ENCODE measurements around the gene KCNH3.

Gene KCNH3

GRCh38 chr12:49564686-49565405 lies 26.0 kb downstream of the KCNH3 start:
- no peak for DNase-seq

- DNase-seq, result no peak
Measured at GRCh38 chr12:49565406-49566265, 26.8 kb downstream of the KCNH3 start.

DNA sequence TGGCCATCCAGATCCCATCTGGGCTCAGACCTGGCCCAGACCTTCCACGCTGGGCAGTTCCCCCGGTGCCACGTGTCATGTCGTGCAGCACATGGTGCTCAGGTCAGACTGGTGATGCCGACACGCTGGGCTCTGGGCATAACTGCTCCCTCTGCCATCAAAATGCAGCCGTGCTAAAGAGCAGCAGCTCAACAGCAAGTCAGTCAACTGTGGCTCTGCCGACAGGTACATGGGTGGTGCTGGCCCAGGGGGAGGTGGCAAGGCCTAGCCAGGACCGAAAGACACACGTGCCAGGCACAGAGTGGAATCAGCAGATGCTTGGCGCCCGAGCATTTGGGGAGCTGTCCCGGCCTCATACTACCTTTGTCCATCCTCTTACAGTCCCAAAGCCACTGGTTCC lies 27.5 kb downstream of the KCNH3 start:
- no peak for DNase-seq

- no peak for DNase-seq
Measured at GRCh38 chr12:49567302-49567610, 28.4 kb downstream of the KCNH3 start.

- peak; percentile 95 for DNase-seq
Measured at GRCh38 chr12:49567611-49568441, 29.0 kb downstream of the KCNH3 start, which contains the start of gene MCRS1. Gene MCRS1 (minus strand): TSS chr12:49568142. CDS start chr12:49566731, 1,411 bp downstream.

DNA sequence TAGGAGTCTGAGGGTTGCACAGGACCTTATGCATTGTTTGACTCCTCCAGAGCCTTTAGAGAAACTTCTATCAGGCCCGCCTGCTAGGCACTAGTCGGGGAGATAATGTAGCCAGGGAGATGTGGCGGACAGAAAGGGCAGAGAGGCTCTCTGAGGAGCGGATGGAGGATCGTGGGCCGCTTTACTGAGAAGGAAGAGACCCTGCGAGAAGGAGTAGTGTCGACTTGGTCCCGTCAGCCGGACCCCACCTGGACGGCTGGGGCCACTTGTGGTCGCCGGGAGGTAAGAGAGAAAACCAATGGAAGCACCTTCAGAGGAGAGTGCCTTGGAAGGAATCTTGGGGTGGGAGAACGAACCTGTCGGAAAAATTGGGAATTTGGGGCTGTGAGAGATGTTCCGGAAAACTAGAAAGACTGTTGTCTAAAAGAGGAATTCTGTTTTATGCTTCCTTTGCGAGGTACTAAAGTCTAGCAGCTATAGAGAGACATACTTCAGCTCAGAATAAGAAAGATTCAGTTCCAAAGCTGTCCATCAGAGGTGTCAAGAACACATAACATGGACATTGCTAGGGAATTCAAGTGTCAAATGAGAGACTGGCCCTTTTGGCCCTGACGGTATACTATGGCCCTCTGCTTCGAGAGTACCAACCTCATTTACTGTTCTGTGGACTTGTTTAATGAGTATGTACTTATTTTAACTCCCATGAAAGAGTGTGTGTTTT lies 29.8 kb downstream of the KCNH3 start:
- DNase-seq, result peak; percentile 35

DNA sequence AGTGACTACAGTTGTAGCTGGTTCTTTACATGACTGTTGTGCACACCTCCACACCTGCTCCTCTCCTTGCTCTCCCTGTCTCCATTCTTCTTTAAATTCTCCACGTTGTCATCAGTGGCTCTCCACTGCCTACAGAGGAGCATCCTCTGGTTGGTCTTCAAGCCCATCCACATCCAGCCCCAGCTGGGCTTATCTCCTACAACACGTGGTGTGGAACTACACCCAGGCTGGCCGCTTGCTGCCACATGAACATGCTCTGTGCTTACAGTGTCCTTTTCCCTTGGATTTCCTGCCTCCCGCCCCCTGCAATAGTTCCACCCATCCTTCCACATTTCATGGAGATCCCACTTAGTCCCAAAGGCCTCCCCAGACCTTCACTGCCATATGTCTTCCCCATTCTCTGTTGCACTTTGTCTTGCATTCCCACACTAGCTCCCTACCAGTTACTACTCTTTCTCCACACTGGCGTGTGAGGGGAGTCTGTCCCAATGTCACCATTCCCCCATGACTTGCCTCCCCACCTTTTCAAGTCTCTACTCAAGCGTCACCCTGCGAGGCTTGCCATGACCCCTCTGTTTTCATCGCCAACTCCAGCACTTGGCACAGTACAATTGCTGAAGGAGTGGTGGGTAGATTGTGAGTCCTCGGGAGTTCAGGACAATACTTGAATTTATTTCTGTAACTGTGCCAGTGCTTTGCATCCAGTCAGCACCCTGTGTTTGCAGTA lies 38.9 kb downstream of the KCNH3 start:
- no peak for DNase-seq

- no peak for DNase-seq
Measured at GRCh38 chr12:49578471-49579112, 39.8 kb downstream of the KCNH3 start.

DNA sequence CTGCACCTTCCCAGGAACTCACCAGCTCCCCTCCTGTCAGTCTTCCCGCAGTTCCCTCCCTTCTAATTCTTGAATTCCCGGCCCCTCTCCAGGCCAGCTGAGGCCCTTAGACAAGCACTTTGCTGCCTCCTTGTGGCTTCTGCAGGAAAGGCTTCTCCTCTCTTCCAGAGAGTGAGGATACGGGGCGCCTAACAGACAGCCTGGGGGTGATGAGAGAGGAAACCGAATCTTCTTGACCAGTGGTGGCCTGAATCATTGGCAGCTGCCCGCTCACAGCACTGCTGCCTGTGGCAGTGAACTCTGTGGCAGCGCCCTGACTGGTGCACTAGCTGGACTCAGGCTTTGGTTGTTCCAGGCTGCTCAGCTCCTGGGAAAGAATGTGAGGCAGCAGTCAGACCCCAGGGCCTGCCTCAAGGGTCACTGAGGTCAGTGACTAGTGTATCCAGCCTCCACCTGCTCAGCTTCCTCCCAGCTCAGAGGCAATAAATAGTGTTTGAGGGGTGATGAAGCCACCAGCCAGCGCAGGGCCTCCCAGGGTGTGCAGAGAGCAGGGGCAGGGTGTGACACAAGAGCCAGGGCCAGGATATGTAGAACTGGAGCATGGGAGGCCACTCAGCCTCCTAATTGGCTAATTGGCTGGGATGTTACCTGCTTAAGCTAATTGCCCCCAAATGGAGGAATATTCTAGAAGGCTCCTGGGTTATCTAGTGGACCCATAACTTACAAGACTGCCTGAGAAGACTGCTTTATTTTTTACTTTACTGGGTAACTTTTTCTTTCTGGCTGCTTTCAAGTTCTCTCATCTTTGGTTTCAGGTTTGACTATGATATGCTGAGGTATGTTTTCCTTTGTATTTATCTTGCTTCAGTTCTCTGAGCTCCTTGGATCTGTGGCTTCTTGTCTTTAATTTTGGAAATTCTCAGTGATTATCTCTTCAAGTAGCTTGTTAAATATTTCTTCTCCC lies 42.0 kb downstream of the KCNH3 start:
- DNase-seq, result peak; percentile 59

DNA sequence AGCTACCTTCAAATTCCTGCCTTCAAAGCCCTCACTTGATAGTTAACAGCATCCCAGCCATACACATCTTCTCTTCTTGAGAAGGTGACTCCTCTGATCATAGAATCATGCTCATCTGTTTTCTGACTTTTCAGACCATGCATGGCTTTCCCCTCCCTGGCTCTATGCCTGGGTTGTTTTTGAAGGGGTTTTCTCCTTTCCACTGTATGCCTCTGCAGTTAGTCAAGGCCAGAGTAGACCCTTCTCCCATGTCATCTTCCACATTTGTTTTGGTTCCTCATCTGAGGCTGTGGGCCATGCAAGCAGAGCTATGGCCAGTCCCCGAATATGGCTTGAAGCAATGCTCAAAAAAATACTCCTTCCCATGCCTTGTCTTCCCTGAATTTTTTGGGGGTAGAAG lies 43.4 kb downstream of the KCNH3 start:
- DNase-seq, result no peak

GRCh38 chr12:49582850-49583249 lies 44.0 kb downstream of the KCNH3 start:
- no peak for DNase-seq

DNA sequence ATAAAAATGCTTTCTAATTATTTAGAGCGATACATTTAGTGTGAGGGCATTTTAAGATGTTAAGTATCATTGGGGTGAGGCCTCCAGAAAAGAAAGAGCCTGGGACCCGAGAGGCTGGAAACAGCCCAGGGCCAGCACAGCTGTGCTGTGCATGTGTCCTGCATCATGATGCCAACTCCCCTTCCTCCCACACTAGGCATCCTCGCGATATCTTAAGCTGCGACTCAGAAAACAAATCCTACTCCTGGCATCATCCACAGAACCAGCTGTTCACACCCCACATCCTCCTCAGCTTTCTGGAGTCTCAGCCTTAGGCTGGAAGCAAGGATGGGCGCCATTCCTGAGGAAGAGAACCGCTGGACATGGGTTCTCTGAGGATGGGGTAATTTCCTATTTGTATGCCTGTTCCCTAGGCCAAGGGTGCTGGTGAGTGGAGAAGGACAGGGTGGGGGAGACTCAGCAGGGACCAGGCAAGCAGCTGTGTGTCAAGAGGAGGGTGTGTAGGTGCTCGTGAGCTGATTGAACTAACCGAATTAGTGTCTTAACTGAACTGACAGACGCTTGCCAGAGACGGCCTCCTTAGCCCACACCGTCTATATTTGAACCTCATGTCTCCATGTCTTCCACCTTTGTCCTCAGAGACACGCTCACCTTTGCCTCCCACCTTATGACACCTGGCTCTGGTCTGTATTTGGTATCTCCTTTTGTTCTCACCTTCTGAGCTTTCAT lies 44.7 kb downstream of the KCNH3 start:
- DNase-seq, result no peak

GRCh38 chr12:49584591-49584990 lies 45.8 kb downstream of the KCNH3 start:
- no peak for DNase-seq

DNA sequence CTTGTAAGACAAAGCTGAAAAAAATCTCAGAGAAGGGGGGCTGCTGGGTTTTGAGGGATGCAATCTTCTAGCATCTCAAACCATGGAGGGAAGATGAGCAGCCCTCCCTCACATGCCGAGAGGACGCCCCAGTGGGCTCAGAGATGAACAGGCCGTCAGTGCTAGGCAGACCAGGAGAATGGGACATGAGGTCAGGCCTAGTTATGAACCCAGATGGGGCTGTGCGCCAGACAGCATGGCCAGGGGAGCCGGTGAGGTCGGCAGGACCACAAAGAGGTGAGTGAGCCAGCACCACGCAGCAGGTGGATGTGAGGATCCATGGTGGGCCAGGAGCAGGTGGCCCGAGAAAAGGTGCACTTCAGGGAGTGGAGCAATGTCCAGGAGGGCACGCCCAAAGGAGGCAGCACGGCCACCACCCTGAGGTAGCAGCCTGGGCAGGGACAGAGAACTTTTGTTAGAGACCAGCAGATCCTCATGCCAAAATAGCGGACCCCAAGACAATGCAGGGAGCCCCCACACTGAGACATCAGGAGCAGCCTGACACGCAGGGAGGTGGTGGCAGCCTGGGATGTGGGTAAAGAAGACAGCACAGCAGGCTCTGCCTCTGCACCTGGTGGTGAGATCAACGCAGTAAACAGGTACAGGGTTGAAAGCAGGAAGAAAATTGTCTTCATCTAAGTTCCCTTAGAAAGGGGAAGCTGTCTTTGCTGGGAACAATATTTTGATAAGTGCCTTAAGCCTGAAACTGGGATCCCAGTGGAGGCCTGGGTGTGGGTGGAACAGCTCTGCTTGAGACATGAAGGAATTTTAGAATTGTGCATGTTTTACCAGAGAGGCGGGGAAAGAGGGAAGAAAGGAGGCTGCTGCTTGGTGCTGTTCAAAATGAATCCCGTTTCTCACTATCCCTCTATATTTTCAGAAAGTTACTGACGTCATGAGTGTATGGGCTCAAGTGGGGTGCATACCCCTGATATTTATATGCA lies 46.9 kb downstream of the KCNH3 start:
- no peak for DNase-seq

DNA sequence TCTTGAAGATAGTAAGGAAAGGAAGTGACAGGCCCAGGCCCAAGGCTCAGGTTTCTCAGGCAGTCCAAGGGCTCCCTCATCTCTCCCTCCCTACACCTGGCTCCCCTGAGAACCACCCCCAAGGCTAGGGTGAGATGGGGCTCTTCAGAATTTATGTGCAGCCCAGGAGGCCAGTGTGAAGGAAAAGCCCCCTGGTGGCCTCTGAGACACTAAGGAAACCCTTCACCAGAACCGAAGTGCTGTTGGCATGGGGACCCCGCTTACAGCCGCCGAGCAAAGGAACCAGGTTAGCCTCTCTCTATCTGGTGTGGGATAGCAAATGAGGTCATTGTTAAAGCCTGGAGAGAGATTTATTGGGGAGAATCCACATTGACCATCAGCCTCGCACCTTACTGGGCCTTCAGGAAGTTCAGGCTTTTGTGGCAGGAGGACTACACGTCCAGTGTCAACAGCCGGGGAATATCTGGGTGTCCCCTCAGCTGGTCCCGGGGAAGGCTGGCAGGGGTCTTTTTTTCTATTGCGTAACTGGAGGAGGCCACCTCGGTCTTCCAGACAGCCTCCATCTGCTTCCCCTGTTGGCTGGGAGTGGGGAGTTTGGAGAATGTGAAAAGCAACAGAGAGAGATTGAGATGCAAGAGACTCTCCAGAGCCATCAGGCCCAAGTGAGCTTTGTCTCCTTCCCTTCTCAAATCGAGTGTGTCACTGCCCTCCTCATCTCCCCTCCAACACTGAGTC lies 48.5 kb downstream of the KCNH3 start:
- DNase-seq, result no peak

DNA sequence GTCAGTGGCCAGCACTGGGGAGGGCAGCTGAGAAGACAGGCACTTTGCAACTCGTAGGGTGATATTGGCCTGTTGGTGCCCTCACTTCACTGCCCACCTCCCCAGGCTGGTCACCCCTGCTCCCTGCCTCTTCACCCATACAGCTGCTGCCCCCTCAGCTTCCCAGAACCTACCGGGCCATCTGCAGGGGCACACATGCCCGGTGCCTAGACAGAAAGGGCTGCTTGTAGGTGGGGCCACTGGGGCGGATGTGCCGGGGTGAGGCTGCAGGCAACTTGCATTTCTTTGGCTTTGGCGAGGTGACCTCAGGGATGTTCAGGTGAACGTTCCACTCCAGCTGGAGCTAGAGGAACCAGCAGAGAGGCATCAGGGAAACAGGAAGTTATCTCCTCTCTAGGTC lies 49.5 kb downstream of the KCNH3 start:
- no peak for DNase-seq

DNA sequence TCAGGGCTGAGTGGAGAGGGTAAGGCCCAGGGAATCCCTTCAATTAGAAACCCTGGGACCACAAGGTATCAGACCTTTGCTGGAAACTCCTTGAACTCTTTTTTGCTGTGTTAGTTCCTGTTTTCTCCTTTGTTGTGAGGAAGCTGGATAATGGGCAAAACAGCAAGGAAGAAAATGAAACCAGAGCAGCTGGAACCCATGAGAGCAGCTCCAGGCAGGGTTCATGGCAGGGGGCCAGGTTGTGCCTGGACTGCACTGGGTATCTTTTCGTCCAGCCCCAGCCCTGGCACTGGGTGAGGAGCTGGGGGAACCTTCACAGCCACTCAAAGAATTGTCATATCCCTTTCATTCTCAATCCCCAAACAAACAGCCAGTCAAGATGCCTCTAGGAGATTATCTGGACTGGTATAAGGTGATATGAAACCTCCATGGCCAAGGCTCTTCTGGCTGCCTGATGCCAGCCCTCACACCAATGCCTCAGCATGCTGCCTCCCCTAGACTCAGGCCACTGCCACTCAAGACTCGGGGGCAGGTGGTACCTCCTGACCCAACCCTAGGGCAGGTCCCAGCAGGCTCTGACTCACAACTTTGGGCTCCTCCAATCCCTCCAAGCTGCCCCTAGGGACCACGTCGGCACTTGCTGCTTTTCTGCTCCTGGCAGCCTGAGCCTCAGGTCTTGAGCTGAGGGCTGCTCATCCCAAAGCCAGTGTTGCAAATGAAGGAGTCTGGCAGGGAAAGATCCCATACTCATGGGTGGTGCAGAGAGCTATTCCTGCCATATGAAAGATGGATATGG lies 50.1 kb downstream of the KCNH3 start:
- peak; percentile 48 for DNase-seq

Measured in inflammatory macrophage treated with lipopolysaccharide for 4 hours (primary cell).